ENCODE results near the gene TMEM212.
"Not testable (repeated sequence)": the region's sequence is repeated elsewhere in the genome, so short reads cannot be mapped to it uniquely, and the experiment has no call there.

Gene TMEM212

GRCh38 chr3:171850960-171851659 lies 8.0 kb downstream of the TMEM212 start:
- no peak overlapping the region for H3K4me3 ChIP-seq (ENCODE audit: insufficient read depth, low read depth, low read length, poor library complexity, severe bottlenecking)
- H3K27ac ChIP-seq (ENCODE audit: insufficient read depth, low read length, poor library complexity, severe bottlenecking), result no peak overlapping the region
- H3K27me3 ChIP-seq (replicated peaks; ENCODE audit: control insufficient read depth, insufficient read depth, low read length, poor library complexity, severe bottlenecking), result no peaks in the 10 kb centered on the region
- H3K9me3 ChIP-seq (ENCODE audit: control insufficient read depth, low read length), result no peaks in the 10 kb centered on the region
- no peaks in the 10 kb centered on the region for H3K36me3 ChIP-seq (ENCODE audit: control insufficient read depth, insufficient read depth, low read length)
- H3K4me1 ChIP-seq (ENCODE audit: control insufficient read depth, insufficient read depth, low read length, poor library complexity, severe bottlenecking), result no peaks in the 10 kb centered on the region
- DNase-seq, result no peak

- DNase-seq, result no peak
- Histone ChIP-seq H3K4me3 (ENCODE audit: insufficient read depth, low read depth, low read length, poor library complexity, severe bottlenecking) (no peak overlapping the region), H3K9me3 (ENCODE audit: control insufficient read depth, low read length) (no peaks in the 10 kb centered on the region), H3K27ac (ENCODE audit: insufficient read depth, low read length, poor library complexity, severe bottlenecking) (no peak overlapping the region), H3K27me3 (replicated peaks; ENCODE audit: control insufficient read depth, insufficient read depth, low read length, poor library complexity, severe bottlenecking) (no peaks in the 10 kb centered on the region), H3K4me1 (ENCODE audit: control insufficient read depth, insufficient read depth, low read length, poor library complexity, severe bottlenecking) (no peaks in the 10 kb centered on the region), H3K36me3 (ENCODE audit: control insufficient read depth, insufficient read depth, low read length) (no peaks in the 10 kb centered on the region)
Measured at GRCh38 chr3:171851660-171852058, 8.5 kb downstream of the TMEM212 start.

- no peaks in the 10 kb centered on the region for H3K9me3 ChIP-seq (ENCODE audit: control insufficient read depth, low read length)
- no peaks in the 10 kb centered on the region for H3K36me3 ChIP-seq (ENCODE audit: control insufficient read depth, insufficient read depth, low read length)
- no peak overlapping the region for H3K27ac ChIP-seq (ENCODE audit: insufficient read depth, low read length, poor library complexity, severe bottlenecking)
- H3K4me3 ChIP-seq (ENCODE audit: insufficient read depth, low read depth, low read length, poor library complexity, severe bottlenecking), result no peak overlapping the region
- DNase-seq, result no peak
- H3K4me1 ChIP-seq (ENCODE audit: control insufficient read depth, insufficient read depth, low read length, poor library complexity, severe bottlenecking), result no peaks in the 10 kb centered on the region
- H3K27me3 ChIP-seq (replicated peaks; ENCODE audit: control insufficient read depth, insufficient read depth, low read length, poor library complexity, severe bottlenecking), result no peaks in the 10 kb centered on the region
Measured at GRCh38 chr3:171854649-171855305, 11.6 kb downstream of the TMEM212 start.

- not testable (repeated sequence) for DNase-seq; H3K4me1 ChIP-seq (ENCODE audit: control insufficient read depth, insufficient read depth, low read length, poor library complexity, severe bottlenecking); H3K9me3 ChIP-seq (ENCODE audit: control insufficient read depth, low read length); H3K27ac ChIP-seq (ENCODE audit: insufficient read depth, low read length, poor library complexity, severe bottlenecking); H3K36me3 ChIP-seq (ENCODE audit: control insufficient read depth, insufficient read depth, low read length); H3K4me3 ChIP-seq (ENCODE audit: insufficient read depth, low read depth, low read length, poor library complexity, severe bottlenecking); H3K27me3 ChIP-seq (replicated peaks; ENCODE audit: control insufficient read depth, insufficient read depth, low read length, poor library complexity, severe bottlenecking)
Measured at GRCh38 chr3:171858770-171859169, 15.6 kb downstream of the TMEM212 start.

- Histone ChIP-seq H3K27ac (ENCODE audit: insufficient read depth, low read length, poor library complexity, severe bottlenecking) (no peak overlapping the region), H3K4me3 (ENCODE audit: insufficient read depth, low read depth, low read length, poor library complexity, severe bottlenecking) (no peak overlapping the region), H3K36me3 (ENCODE audit: control insufficient read depth, insufficient read depth, low read length) (no peaks in the 10 kb centered on the region), H3K9me3 (ENCODE audit: control insufficient read depth, low read length) (no peaks in the 10 kb centered on the region), H3K4me1 (ENCODE audit: control insufficient read depth, insufficient read depth, low read length, poor library complexity, severe bottlenecking) (no peaks in the 10 kb centered on the region), H3K27me3 (replicated peaks; ENCODE audit: control insufficient read depth, insufficient read depth, low read length, poor library complexity, severe bottlenecking) (no peaks in the 10 kb centered on the region)
- DNase-seq, result no peak
Measured at GRCh38 chr3:171860830-171861535, 17.8 kb downstream of the TMEM212 start.

GRCh38 chr3:171862392-171862791 lies 19.2 kb downstream of the TMEM212 start:
- Histone ChIP-seq H3K4me3 (ENCODE audit: insufficient read depth, low read depth, low read length, poor library complexity, severe bottlenecking) (no peak overlapping the region), H3K27ac (ENCODE audit: insufficient read depth, low read length, poor library complexity, severe bottlenecking) (no peak overlapping the region), H3K36me3 (ENCODE audit: control insufficient read depth, insufficient read depth, low read length) (no peaks in the 10 kb centered on the region), H3K27me3 (replicated peaks; ENCODE audit: control insufficient read depth, insufficient read depth, low read length, poor library complexity, severe bottlenecking) (no peaks in the 10 kb centered on the region), H3K4me1 (ENCODE audit: control insufficient read depth, insufficient read depth, low read length, poor library complexity, severe bottlenecking) (no peaks in the 10 kb centered on the region), H3K9me3 (ENCODE audit: control insufficient read depth, low read length) (no peaks in the 10 kb centered on the region)
- no peak for DNase-seq

- H3K27ac ChIP-seq (ENCODE audit: insufficient read depth, low read length, poor library complexity, severe bottlenecking), result no peak overlapping the region
- no peaks in the 10 kb centered on the region for H3K9me3 ChIP-seq (ENCODE audit: control insufficient read depth, low read length)
- H3K4me1 ChIP-seq (ENCODE audit: control insufficient read depth, insufficient read depth, low read length, poor library complexity, severe bottlenecking), result no peaks in the 10 kb centered on the region
- H3K27me3 ChIP-seq (replicated peaks; ENCODE audit: control insufficient read depth, insufficient read depth, low read length, poor library complexity, severe bottlenecking), result no peaks in the 10 kb centered on the region
- no peaks in the 10 kb centered on the region for H3K36me3 ChIP-seq (ENCODE audit: control insufficient read depth, insufficient read depth, low read length)
- no peak overlapping the region for H3K4me3 ChIP-seq (ENCODE audit: insufficient read depth, low read depth, low read length, poor library complexity, severe bottlenecking)
- DNase-seq, result no peak
Measured at GRCh38 chr3:171862993-171863521, 19.9 kb downstream of the TMEM212 start.

GRCh38 chr3:171863920-171864319 lies 20.8 kb downstream of the TMEM212 start:
- H3K4me3 ChIP-seq (ENCODE audit: insufficient read depth, low read depth, low read length, poor library complexity, severe bottlenecking), result no peak overlapping the region
- H3K4me1 ChIP-seq (ENCODE audit: control insufficient read depth, insufficient read depth, low read length, poor library complexity, severe bottlenecking), result no peaks in the 10 kb centered on the region
- H3K27ac ChIP-seq (ENCODE audit: insufficient read depth, low read length, poor library complexity, severe bottlenecking), result no peak overlapping the region
- no peaks in the 10 kb centered on the region for H3K36me3 ChIP-seq (ENCODE audit: control insufficient read depth, insufficient read depth, low read length)
- no peak for DNase-seq
- no peaks in the 10 kb centered on the region for H3K27me3 ChIP-seq (replicated peaks; ENCODE audit: control insufficient read depth, insufficient read depth, low read length, poor library complexity, severe bottlenecking)
- no peaks in the 10 kb centered on the region for H3K9me3 ChIP-seq (ENCODE audit: control insufficient read depth, low read length)

- no peaks in the 10 kb centered on the region for H3K27me3 ChIP-seq (replicated peaks; ENCODE audit: control insufficient read depth, insufficient read depth, low read length, poor library complexity, severe bottlenecking)
- no peaks in the 10 kb centered on the region for H3K9me3 ChIP-seq (ENCODE audit: control insufficient read depth, low read length)
- no peak overlapping the region for H3K4me3 ChIP-seq (ENCODE audit: insufficient read depth, low read depth, low read length, poor library complexity, severe bottlenecking)
- no peak overlapping the region for H3K27ac ChIP-seq (ENCODE audit: insufficient read depth, low read length, poor library complexity, severe bottlenecking)
- H3K36me3 ChIP-seq (ENCODE audit: control insufficient read depth, insufficient read depth, low read length), result no peaks in the 10 kb centered on the region
- no peaks in the 10 kb centered on the region for H3K4me1 ChIP-seq (ENCODE audit: control insufficient read depth, insufficient read depth, low read length, poor library complexity, severe bottlenecking)
- no peak for DNase-seq
Measured at GRCh38 chr3:171865191-171865865, 22.2 kb downstream of the TMEM212 start.
